Activated gamma-delta T cell (primary cell): Measurements from ENCODE around the gene PARD3.
"Not testable (repeated sequence)": the region's sequence is repeated elsewhere in the genome, so short reads cannot be mapped to it uniquely, and the experiment has no call there.

Experiments
- DNase-seq: peaks from one replicate; lab custom pipeline; 2025; lab: John Stamatoyannopoulos, UW

Gene PARD3

GRCh38 chr10:34715511-34716187, 99.4 kb downstream of the PARD3 start:
- no peak for DNase-seq

GRCh38 chr10:34713875-34714274, 101.2 kb downstream of the PARD3 start:
- DNase-seq, result no peak

GRCh38 chr10:34711500-34711899, 103.6 kb downstream of the PARD3 start:
- DNase-seq, result no peak

- no peak for DNase-seq
Measured at GRCh38 chr10:34710391-34710751, 104.7 kb downstream of the PARD3 start.

- no peak for DNase-seq
Measured at GRCh38 chr10:34709637-34710390, 105.3 kb downstream of the PARD3 start.

- no peak for DNase-seq
Measured at GRCh38 chr10:34707656-34708055, 107.4 kb downstream of the PARD3 start.

- DNase-seq, result not testable (repeated sequence)
Measured at GRCh38 chr10:34706992-34707391, 108.1 kb downstream of the PARD3 start.

GRCh38 chr10:34706147-34706546, 108.9 kb downstream of the PARD3 start:
- no peak for DNase-seq

- no peak for DNase-seq
Measured at GRCh38 chr10:34705563-34705962, 109.5 kb downstream of the PARD3 start.

GRCh38 chr10:34704526-34705184, 110.4 kb downstream of the PARD3 start:
- no peak for DNase-seq

- no peak for DNase-seq
Measured at GRCh38 chr10:34702982-34703381, 112.1 kb downstream of the PARD3 start.

GRCh38 chr10:34702093-34702937, 112.8 kb downstream of the PARD3 start:
- DNase-seq, result no peak

GRCh38 chr10:34701194-34701593, 113.9 kb downstream of the PARD3 start:
- DNase-seq, result no peak

GRCh38 chr10:34700752-34701151, 114.3 kb downstream of the PARD3 start:
- DNase-seq, result not testable (repeated sequence)

- DNase-seq, result no peak
Measured at GRCh38 chr10:34699904-34700517, 115.1 kb downstream of the PARD3 start.

GRCh38 chr10:34698979-34699378, 116.1 kb downstream of the PARD3 start:
- DNase-seq, result no peak

- DNase-seq, result no peak
Measured at GRCh38 chr10:34698248-34698831, 116.8 kb downstream of the PARD3 start.

- DNase-seq, result no peak
Measured at GRCh38 chr10:34697351-34698247, 117.5 kb downstream of the PARD3 start.

GRCh38 chr10:34696423-34696822, 118.7 kb downstream of the PARD3 start:
- DNase-seq, result no peak

GRCh38 chr10:34690383-34691049, 124.6 kb downstream of the PARD3 start:
- DNase-seq, result no peak
